Measurements from ENCODE around the gene CTIF. TPM values are rescaled to one million over a fixed set of nuclear protein-coding genes. Genes with fewer than 3 reads are reported as not detected.

The CTIF gene
- total and polyA plus RNA-seq, 12 donors: 20.5 to 159 (median 57.0) TPM

GRCh38 chr18:48776641-48777025 is 237.8 kb downstream of the CTIF start:
- H3K36me3 ChIP-seq (replicated peaks in 1 of 2): peaks cover 0 to 3% of the 10 kb centered on the region in 2 donors
- H3K27ac ChIP-seq: peak overlapping the region in 1 of 5 donors; percentile 59
- no peaks in the 10 kb centered on the region for H3K27me3 ChIP-seq
- WGBS, 4 donors: 57 to 88% (median 72%) methylated on average over 5 to 6 of the region's 6 CpGs
- intact Hi-C loops (cut with DNase I): loop anchor here in 1 of 2 donors (5.0 to 10.0 kb wide), 2 partner anchors 176 to 268 kb away; partner anchors contain the start of gene SMAD7
- H3K9me3 ChIP-seq (replicated peaks in 1 of 3): no peaks in the 10 kb centered on the region
- H3K4me3 ChIP-seq: no peak overlapping the region
- H3K4me1 ChIP-seq (replicated peaks in 1 of 2): peaks cover under 1 to 35% of the 10 kb centered on the region in 2 donors
- TF ChIP-seq CTCF (IDR thresholded peaks at IDR 0.05): no peak
- DNase-seq: no peak

DNA sequence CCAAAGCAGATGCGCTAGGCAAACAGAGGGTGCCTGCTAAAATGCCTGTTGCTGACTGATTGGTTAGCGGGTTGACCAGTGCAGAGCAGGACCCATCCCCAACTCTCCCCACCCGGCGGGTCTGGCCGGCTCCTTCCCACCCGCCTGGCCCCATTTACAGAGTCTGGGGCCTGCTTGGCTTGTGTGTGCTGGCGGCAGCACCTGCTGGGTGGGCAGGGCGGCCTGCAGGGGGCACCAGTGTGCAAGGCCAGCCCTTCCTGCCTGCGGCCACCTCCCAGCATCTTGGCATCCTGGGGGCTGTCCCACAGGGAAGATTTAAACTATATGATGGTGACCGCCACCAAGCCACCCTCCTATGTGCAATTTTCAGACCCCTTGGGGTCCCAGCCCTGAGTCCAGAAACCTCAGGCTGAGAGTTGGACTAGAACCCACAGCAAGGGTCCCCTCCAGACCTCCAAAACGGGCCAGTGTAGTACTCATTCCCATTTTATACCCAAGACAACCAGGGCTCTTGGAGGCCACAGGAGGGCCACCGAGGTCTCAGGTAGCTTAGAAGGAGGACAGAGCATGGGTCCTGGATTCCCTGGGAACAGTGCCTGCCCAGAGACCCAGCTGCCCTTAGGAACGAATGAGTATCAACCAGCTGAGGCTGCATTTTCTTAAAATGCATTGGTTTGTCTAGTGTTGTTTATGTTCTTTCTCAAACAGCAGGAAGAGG is 238.4 kb downstream of the CTIF start:
- Histone ChIP-seq H3K9me3 (replicated peaks in 1 of 3) (no peaks in the 10 kb centered on the region), H3K27ac (peak overlapping the region in 1 of 5 donors; percentile 59), H3K27me3 (no peaks in the 10 kb centered on the region), H3K4me1 (replicated peaks in 1 of 2) (peaks cover 6 to 41% of the 10 kb centered on the region in 2 donors), H3K36me3 (replicated peaks in 1 of 2) (peaks cover 0 to 3% of the 10 kb centered on the region in 2 donors), H3K4me3 (no peak overlapping the region)
- TF ChIP-seq CTCF (IDR thresholded peaks at IDR 0.05) (peak; percentile 68 to 86 (median 76)), POLR2A (IDR thresholded peaks at IDR 0.05) (no peak)
- DNase-seq: peak; percentile 34 to 75 (median 53)
- 34 to 57% (median 48%) methylated on average over 5 to 13 of the region's 13 CpGs for WGBS, 4 donors
- intact Hi-C loops (cut with DNase I): loop anchor here in 1 of 2 donors (5.0 to 10.0 kb wide), 2 partner anchors 175 to 268 kb away; partner anchors contain the start of gene SMAD7

- intact Hi-C loops (cut with DNase I): loop anchor here in 1 of 2 donors (5.0 to 10.0 kb wide), 2 partner anchors 175 to 267 kb away; partner anchors contain the start of gene SMAD7
- TF ChIP-seq CTCF (IDR thresholded peaks at IDR 0.05) (peak in 1 of 6 experiments; percentile 16), POLR2A (IDR thresholded peaks at IDR 0.05) (no peak)
- peaks cover 0 to 3% of the 10 kb centered on the region in 2 donors for H3K36me3 ChIP-seq (replicated peaks in 1 of 2)
- H3K9me3 ChIP-seq (replicated peaks in 1 of 3): no peaks in the 10 kb centered on the region
- H3K4me1 ChIP-seq (replicated peaks in 1 of 2): peaks cover 7 to 46% of the 10 kb centered on the region in 2 donors
- H3K4me3 ChIP-seq: no peak overlapping the region
- peak overlapping the region in 1 of 5 donors; percentile 59 for H3K27ac ChIP-seq
- H3K27me3 ChIP-seq: no peaks in the 10 kb centered on the region
- no peak for DNase-seq
- WGBS, 4 donors: 66 to 78% (median 71%) methylated on average over 7 to 8 of the region's 8 CpGs
These were observed 238.9 kb downstream of the CTIF start for GRCh38 chr18:48777744-48778116.

- no peak for DNase-seq
- H3K9me3 ChIP-seq (replicated peaks in 1 of 3): no peaks in the 10 kb centered on the region
- intact Hi-C loops (cut with DNase I): loop anchor here in 1 of 2 donors (5.0 to 10.0 kb wide), 2 partner anchors 174 to 266 kb away; partner anchors contain the start of gene SMAD7
- H3K27me3 ChIP-seq: no peaks in the 10 kb centered on the region
- H3K36me3 ChIP-seq (replicated peaks in 1 of 2): no peaks in the 10 kb centered on the region
- TF ChIP-seq POLR2A (IDR thresholded peaks at IDR 0.05): no peak
- 79 to 95% (median 90%) methylated on average over 8 to 13 of the region's 13 CpGs for WGBS, 4 donors
- H3K27ac ChIP-seq: peak overlapping the region in 2 of 5 donors; percentile 17 to 59
- peaks cover 7 to 49% of the 10 kb centered on the region in 2 donors for H3K4me1 ChIP-seq (replicated peaks in 1 of 2)
- no peak overlapping the region for H3K4me3 ChIP-seq
These were observed 239.6 kb downstream of the CTIF start for GRCh38 chr18:48778344-48779011.
